ENCODE measurements around the gene MEF2B.
"Not testable (repeated sequence)": the region's sequence is repeated elsewhere in the genome, so short reads cannot be mapped to it uniquely, and the experiment has no call there.

Gene MEF2B

DNA sequence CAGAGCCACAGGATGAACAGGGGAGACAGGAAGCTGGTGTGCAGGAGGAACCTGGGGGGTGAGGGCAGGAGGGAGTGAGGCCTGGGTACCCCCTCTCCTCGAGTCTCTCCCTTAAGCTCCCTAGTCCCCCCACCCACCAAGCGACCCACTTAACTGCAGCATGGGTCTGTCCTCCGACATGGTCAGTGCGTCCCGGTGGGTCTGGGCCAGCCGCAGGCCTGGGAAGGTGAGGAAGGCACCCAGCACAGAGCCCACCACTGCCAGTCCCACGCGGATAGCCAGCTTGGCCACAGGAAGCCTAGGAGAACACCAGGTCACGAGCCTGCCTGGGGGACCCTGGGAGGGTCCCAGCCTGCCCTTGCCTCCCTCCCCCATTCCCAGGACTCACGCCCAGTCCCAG lies 48.7 kb downstream of the MEF2B start:
- no peak for DNase-seq

DNA sequence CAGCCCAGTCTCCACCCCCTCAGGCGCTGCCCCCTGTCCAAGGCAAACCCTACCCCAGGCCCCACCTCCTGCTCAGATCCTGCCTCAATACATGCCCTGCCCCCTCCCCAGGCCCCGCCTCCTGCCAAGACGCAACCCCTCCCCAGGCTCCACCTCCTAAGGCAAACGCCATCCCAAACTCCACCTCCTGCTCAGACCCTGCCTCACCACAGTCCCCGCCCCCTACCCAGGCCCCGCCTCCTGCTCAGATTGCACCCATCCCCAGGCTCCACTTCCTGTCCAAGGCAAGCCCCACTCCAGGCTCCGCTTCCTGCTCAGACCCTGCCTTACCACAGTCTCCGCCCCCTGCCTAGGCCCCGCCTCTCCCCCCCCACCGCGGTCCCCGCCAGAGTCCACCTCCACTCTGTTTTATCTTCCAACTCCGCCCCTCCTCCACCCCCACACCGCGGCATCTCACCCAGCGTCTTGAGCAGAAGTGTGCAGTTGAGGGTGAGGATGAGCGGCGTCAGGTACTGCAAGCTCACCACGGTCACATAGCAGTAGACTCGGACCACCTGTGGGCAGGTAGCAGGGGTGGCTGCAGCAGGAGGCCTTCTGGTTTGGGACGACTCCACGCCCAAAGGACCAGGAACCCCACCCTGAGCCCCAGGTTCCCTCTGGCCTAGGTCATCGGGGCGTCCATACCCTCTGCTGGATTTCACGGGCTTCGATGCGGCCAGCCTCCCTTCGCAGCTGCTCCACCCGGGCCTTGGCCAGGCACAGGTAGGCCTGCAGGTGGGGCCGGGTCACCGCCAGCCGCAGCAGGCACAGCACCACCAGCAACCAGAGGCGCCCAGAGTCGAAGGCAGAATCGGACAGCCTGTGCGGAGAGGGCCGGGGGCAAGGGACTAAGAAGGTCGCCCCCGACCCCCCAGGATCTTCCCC lies 49.5 kb downstream of the MEF2B start:
- DNase-seq: no peak

DNA sequence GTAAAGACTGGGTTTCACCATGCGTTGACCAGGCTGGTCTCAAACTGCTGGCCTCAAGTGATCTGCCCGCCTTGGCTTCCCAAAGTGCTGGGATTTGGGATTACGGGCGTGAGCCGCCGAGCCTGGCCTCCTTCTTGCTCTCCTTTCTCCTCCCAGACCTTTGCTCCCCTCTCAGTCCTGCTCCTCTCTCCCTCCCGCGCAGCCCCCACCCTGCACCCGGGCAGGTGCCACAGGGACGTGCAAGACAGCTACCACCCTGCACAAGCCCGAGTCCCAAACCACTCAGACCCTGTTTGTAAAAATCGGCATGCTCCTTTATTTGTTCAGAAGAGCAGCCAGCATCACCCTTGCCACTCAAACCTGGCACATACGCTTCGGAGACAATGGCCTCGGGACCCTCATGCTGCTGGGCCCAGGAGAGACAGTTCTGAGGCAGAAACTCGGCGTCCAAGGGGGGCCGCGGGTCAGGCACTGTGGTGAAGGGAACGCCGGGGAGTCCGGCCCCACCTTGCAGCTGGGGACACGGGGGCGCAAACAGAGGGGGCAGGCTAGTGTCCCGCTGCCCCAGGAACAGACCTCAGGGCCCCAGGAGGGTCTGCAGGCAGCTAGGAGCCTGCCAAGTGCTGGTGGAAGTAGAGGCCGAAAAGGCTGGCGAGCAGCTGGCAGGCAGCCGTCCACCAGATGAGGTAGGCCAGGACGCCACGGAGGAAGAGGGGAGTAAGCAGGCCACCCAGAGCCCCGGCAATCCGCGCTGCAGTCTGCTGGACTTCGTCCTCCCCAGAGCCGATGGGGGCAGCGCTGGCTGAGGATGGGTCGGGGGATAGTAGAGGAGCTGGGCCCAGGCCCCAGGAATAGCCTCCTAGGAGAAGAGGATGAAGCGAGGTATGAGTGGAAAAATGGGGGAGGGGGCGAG lies 50.5 kb downstream of the MEF2B start:
- no peak for DNase-seq

DNA sequence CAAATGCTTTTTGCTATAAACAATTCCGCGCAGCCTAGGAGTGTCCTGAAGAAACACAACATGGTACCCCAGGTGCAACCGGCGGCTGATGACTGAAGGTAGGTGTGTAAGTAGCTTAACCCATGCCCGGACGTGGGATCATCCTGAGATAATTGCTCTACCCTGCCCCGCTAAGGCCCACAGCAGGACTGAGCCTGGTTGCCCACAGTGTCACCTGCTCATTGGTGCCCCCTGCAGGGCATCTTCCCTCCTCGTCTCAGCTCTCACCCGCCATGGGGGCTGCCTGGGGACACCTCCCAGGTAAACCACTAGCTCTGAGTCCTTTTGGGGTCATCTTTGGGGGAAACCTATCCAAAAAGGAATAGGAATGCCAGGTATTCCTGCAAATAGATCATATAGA lies 54.1 kb downstream of the MEF2B start:
- no peak for DNase-seq

DNA sequence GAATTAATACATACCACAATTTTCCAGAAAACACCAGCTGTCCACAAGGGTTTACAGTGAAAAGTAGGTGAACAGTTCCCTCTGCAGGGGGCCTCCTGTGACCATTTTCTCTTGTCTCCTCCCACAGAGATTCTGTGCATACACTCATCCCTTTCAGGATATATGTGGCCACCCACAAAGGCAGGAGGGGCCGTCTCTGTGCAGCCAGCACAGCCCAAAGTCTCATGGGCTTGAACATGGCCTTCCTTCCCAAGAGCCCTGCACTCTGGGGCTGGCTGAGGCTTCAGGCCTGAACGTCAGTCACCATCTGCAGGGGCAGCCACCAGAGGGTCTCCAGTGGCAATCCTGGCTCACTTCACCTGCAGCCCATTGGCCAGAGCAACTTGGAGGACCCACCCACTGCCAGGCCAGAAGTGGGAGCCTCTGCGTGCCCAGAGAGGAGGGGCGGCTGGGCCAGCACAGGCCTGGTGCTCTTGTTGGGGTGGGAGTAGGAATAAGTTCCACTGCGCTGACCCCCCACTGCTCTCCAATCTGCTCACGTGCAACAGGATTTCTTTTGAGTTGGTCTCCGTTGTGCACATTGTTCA lies 56.9 kb downstream of the MEF2B start:
- no peak for DNase-seq

DNA sequence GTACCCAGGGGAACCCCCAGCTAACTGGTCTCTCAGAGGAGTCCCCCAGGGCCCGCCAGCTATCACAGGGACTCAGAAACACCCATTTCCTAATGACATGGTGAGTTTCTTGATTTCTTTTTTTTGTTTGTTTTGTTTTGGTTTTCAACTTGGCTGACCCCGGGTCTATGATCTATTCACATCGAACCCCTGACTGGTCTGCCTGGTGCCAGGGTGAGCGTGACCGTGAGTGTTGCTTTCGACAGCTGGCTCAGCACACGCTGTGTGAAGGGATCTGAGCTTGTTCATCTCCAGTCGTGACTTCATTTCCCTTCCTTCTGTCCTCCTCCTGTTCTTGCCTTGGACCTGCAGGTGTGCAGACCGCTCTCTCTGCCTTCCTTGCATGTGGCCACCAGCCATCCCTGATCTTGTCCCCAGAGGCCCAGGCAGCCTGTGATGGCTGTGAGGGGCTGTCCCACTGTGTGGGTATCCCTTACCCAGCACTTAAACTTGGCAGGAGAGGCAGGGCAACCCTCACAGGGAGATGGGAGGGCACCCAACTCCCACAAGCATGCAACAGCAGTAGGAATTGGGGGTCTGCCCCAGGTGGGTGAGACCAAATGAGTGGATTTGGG lies 58.0 kb downstream of the MEF2B start:
- DNase-seq: no peak

DNA sequence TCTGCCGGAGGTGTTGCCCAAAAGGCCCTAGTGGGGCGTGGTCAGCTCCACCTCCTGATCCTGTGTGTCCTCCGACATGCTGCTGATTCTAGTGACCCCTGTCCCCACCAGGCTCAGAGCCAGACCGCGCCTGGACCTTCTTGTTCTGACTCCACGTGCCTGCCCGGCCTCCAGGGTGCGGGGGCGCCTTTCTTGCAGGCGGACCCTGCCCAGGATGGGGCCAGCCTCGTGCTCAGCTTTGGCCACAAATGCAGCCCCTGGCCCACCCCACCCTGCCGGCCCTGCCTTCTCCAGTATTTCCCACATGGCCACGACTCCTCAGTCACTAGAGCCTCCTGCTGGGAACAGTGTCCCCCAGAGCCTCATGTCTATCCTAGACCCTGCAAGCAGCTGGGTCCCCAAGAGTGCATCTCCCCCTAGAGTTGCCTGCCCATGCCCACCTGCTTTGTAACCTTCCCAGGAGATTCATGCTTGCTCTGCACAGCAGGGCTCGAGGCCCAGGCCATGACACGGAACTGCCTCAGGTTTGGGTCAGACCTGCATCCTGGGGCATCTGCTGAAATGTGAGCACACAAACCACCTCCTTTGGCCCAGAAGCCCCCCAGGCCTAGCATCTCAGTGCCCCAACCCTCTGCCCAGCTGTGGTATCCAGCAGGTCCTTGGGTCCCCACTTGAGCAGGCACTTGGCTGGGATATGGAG lies 58.8 kb downstream of the MEF2B start:
- no peak for DNase-seq

DNA sequence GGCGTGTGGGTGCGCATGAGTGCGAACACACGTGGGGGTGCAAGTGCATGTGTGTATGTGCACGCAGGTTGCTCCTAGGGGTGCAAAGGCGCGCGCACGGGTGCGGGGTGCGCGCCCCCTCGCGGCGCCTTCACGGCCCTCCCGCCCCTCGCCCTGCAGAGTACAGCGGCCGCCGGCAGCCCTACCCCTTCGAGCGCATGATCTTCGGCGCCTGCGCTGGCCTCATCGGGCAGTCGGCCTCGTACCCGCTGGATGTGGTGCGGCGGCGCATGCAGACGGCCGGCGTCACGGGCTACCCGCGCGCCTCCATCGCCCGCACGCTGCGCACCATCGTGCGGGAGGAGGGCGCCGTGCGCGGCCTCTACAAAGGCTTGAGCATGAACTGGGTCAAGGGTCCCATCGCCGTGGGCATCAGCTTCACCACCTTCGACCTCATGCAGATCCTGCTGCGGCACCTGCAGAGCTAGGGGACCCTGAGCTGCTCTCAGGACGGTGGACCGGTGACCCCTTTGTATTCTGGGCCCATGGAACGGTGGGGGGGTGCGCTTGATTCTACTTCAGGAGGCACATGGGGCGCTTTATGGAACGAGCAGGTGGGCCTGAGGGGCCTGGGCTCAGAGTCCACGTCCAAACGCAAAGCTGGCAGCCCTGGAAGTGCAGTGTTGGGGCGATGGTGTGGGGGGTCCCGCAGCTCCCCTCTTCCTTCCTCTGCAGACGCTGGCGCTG lies 59.5 kb downstream of the MEF2B start:
- DNase-seq: no peak

DNA sequence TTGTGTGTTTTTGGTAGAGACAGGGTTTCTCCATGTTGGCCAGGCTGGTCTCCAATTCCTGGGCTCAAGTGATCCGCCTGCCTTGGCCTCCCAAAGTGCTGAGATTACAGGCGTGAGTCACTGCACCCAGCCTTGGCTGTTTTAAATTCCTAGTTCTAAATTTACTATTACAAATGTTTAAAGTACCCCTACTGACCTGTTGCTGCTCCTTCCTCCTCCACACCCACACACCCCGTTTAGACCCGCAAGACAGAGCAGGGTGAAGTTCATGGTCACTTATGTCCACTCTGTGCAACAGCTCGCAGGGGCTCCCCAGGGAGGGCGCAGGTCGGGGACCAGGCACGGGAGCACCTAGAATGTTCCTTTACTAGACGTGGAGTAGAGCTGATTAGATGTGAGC lies 60.5 kb downstream of the MEF2B start:
- no peak for DNase-seq

DNA sequence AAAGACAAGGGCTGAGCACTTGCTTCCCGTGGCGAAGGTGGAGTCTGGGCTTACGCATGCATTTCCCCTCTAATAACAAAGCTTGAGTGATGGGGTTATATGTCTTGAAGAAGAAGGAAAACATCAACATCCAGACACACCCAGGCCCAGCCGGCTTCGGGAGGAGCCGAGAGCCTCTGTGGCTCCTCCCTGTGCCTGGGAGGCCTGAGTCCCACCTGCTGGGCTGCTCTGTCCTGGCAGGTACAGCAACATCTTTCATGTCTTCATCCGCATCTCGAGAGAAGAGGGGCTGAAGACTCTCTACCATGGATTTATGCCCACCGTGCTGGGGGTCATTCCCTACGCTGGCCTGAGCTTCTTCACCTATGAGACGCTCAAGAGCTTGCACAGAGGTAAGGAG lies 62.4 kb downstream of the MEF2B start:
- DNase-seq: no peak

DNA sequence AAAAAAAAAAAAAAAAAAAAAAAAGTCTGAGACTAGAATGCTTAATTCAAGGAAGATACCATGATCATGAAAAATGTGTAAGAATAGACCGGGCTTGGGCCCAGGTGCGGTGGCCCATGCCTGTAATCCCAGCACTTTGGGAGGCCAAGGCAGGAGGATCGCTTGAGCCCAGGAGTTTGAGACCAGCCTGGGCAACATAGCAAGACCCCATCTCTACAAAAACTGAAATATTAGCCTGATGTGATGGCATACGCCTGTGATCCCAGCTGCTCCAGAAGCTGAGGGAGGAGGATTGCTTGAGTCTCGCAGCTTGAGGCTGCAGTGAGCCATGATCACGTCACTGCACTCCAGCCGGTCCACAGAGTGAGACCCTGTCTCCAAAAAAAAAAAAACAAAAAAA lies 63.1 kb downstream of the MEF2B start:
- not testable (repeated sequence) for DNase-seq

DNA sequence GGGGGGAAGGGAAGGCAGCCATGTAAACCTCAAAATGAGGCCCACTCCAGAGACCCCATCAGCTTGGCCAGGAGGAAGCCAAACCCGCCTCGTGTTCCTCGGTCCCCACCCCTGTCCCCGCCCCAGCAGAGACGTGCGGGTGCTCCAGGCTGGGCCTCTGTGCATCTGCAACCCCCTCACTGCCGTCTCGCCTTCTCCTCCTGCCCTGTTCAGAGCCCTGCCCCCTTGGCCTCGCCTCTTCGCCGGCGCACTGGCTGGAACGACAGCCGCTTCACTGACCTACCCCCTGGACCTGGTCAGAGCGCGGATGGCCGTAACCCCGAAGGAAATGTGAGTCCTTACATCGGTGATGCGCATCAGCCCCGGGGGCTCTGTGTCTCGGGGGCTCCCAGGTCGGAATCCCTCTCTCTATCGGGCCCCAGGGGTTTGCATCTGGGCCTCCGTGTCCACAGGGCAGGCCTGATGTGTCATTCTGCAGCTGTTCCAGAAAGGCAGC lies 64.0 kb downstream of the MEF2B start:
- DNase-seq: no peak

DNA sequence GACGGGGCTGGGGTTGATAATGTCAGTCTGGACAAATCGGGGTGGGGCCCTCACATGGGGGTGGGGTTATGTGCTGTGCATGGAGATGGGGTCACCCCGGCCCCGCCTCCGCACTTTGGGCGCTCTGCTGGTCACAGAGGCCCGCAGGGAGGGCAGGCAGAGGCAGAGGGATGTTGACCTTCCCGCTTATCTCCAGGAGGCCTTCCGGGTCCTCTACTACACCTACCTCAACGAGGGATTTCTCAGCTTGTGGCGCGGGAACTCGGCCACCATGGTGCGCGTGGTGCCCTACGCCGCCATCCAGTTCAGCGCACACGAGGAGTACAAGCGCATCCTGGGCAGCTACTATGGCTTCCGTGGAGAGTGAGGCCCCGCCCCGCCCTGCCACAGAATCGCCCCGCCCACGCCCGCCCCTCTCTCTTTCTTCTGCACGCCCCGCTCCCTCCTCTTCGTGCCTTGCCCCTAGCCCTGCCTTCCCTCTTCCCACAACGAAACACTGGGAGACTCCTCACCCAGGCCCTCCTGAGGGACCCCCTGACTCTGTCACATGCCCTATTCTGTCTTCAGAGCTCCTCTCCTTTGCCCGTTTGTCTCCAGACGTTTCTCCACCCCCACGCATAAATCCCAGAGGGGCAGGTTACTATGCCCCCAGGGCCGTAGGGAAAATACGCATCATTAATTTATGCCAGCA lies 64.6 kb downstream of the MEF2B start:
- no peak for DNase-seq

DNA sequence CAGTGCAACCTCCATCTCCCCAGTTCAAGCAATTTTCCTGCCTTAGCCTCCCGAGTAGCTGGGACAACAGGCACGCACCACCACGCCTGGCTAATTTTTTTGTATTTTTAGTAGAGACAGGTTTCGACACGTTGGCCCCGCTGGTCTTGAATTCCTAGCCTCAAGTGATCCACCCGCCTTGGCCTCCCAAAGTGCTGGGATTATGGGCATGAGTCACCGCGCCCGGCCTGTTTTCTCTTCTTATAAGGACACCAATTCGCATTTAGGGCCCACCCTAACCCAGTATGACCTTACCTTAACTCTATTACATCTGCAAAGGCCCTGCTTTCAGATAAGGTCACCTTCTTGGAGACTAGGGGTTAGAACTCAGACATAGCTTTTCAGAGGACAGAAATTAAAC lies 66.9 kb downstream of the MEF2B start:
- DNase-seq: no peak

DNA sequence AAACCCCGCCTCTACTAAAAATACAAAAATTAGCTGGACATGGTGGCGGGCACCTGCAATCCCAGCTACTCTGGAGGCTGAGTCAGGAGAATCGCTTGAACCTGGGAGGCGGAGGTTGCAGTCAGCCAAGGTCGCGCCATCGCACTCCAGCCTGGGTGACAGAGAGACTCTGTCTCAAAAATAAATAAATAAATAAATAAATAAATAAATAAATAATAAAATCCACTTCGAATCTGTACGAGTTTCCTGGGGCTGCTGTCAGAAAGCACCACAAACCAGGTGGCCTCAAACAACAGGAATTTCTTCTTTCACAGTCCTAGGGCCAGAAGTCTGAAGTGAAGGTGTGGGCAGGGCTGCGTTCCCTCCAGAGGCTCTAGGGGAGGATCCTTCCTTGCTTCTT lies 67.5 kb downstream of the MEF2B start:
- DNase-seq: not testable (repeated sequence)

DNA sequence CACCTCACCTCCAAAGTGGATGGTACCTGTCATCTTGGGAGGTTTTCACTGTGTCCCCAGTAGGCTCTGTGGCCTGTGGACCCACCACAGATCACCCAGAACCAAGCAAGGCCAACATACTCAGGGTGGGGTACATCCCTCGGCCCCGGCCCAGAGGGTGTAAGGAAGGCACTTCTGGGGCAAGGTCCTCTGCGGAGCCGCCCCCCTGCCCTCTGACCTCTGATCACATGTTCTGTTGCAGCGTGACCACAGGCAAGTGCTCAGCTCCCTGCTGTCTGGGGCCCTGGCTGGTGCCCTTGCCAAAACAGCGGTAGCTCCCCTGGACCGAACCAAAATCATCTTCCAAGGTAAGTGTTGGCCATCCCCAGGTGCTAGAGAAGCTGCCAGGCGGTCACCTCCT lies 68.5 kb downstream of the MEF2B start:
- DNase-seq: no peak

DNA sequence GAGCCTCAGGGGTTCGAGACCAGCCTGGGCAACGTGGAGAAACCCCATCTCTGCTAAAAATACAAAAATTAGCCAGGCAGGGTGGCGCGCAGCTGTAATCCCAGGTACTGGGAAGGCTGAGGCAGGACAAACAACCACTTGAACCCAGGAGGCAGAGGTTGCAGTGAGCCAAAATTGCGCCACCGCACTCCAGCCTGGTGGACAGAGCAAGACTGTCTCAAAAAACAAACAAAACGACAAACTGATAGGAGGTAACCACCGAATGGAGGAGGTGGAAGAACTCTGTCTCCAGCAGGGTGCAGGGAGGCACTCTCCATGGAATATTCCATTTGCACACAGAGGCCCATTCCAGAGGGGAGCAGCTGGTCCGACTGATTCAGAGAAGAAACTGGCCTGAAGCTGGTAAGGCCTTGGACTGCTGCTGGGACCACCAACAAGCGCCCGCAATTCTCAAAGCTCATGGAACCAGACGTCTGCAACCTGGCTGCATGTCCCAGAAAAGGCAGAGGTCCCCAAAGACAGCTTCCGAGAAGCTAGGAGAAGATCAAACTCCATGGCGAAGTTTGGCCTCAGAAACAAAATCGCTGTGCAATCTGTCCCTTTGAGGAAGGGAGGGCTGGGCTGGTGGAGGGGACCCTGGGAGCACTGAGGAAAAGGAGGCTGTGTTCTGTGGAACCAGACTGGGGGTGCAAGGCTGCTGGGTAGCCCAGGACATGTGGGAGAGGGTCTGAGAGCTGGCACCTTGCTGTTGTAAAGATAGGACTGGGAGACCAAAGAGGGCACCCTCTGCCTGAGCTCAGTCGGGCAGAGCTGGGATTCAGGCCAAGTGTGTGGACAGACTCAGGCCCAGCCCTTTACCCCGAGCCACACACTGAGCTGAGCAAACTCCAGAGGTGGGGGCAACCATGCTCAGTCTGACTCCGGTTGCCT lies 71.1 kb downstream of the MEF2B start:
- no peak for DNase-seq

DNA sequence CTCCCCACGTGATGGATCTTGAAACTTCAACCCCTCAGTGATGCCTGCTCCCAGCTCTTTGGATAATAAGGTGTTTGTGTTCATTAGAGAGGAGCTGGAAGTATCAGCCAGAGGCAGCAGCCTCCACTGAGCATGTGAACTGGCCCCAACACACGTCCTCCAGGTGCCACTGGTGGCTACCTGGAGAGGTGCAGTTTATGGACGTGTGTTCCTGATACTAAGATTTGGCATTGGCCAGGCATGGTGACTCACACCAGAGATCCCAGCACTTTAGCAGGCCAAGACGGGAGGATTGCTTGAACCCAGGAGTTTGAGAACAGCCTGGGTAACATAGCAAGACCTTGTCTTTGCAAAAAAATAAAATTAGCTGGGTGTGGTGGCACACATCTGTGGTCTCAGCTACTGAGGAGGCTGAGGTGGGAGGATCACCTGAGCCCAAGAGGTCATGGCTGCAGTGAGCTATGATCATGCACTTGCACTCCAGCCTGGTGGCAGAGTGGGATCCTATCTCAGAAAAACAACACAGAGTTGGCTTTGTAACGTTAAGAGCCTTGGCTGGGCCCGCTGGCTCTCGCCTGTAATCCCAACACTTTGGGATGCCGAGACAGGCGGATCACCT lies 71.9 kb downstream of the MEF2B start:
- DNase-seq: no peak
